GM12878 (cell line): Measurements from ENCODE around the gene RHCE. TPM values are rescaled to one million over a fixed set of nuclear protein-coding genes. Genes with fewer than 3 reads are reported as not detected.
"Not testable (repeated sequence)": the region's sequence is repeated elsewhere in the genome, so short reads cannot be mapped to it uniquely, and the experiment has no call there.

Experiments
- ATAC-seq: fragments of 200-7000 bp; cut with Tn5 transposase; 3 replicates; pipeline ENCODE4 v1.9.1; 2020; ENCODE audit warnings: mild to moderate bottlenecking, moderate library complexity
- BruUV-seq: library from RNA; stranded (reverse); fragments of 400-500 nt; replicated peaks from 2 replicates; lab custom pipeline; 2021; lab: Mats Ljungman, UMichigan
- CTCF ChIA-PET: fragments of 300-600 bp; sonication (Branson Sonifier 250); formaldehyde crosslinking; extraction: SDS; loops from one replicate; lab custom pipeline; 2021; ENCODE audit warnings: inconsistent platforms; lab: Yijun Ruan, JAX
- POLR2A ChIA-PET: fragments of 350-600 bp; formaldehyde crosslinking; extraction: SDS; loops from one replicate; lab custom pipeline; 2021; ENCODE audit warnings: inconsistent platforms; lab: Charles Lee
- RAD21 ChIA-PET: fragments of 300-600 bp; sonication (Branson Sonifier 250); formaldehyde crosslinking; loops from one replicate; lab custom pipeline; 2023; ENCODE audit warnings: antibody characterized with exemption; ENCODE audit not compliant: unreplicated experiment; lab: Charles Lee
- SMC1A ChIA-PET: fragments of 300-600 bp; sonication (Branson Sonifier 250); formaldehyde crosslinking; loops from one replicate; lab custom pipeline; 2023; ENCODE audit not compliant: unreplicated experiment, uncharacterized antibody; lab: Charles Lee
- DNase-seq: peaks from one replicate; pipeline ENCODE4 v3.0.0-alpha.2; 2011; ENCODE audit warnings: low read depth, low spot score
- FAIRE-seq: peaks from 3 replicates; lab custom pipeline; 2011; peaks lifted over from hg19 to GRCh38; lab: Jason Lieb, UNC
- H2AFZ ChIP-seq: 2 replicates; pipeline ENCODE4 v1.6.0; 2011; ENCODE audit warnings: low read depth, low read length, control low read depth; ENCODE audit not compliant: control insufficient read depth
- H3K27ac ChIP-seq: 2 replicates; pipeline ENCODE4 v1.5.1; 2011; ENCODE audit warnings: control low read depth; ENCODE audit not compliant: control insufficient read depth, insufficient read depth
- H3K27me3 ChIP-seq, 2 experiments: replicated peaks in 1 of 2; 2 replicates each; pipeline versions ENCODE4 v1.6.0 to v1.6.1; 2011; ENCODE audit warnings: low read length in 1 of 2; ENCODE audit not compliant: control insufficient read depth in 2 of 2, insufficient read depth in 2 of 2
- H3K36me3 ChIP-seq, 2 experiments: 2 replicates each; pipeline ENCODE4 v1.5.1; 2011; ENCODE audit warnings: low read length in 1 of 2; ENCODE audit not compliant: control insufficient read depth in 2 of 2, insufficient read depth in 2 of 2
- H3K4me1 ChIP-seq: 2 replicates; pipeline ENCODE4 v1.6.1; 2011; ENCODE audit warnings: mild to moderate bottlenecking, low read length, moderate library complexity, mixed read lengths; ENCODE audit not compliant: control insufficient read depth, insufficient read depth
- H3K4me2 ChIP-seq: 2 replicates; pipeline ENCODE4 v1.6.0; 2011; ENCODE audit warnings: control low read depth; ENCODE audit not compliant: control insufficient read depth, insufficient read depth
- H3K4me3 ChIP-seq: fragments of 200-600 bp; sonication (generic); 2 replicates; pipeline ENCODE4 v1.5.1; 2016
- H3K79me2 ChIP-seq: 2 replicates; pipeline ENCODE4 v1.6.0; 2011; ENCODE audit warnings: low read length; ENCODE audit not compliant: control insufficient read depth, insufficient read depth
- H3K9ac ChIP-seq: 2 replicates; pipeline ENCODE4 v1.8.0; 2011; ENCODE audit warnings: low read length, control low read depth, mixed read lengths; ENCODE audit not compliant: control insufficient read depth, insufficient read depth
- H3K9me3 ChIP-seq: replicated peaks from 3 replicates; pipeline ENCODE4 v1.5.1; 2011; ENCODE audit warnings: mild to moderate bottlenecking, low read length; ENCODE audit not compliant: control insufficient read depth, insufficient read depth
- H4K20me1 ChIP-seq: 2 replicates; pipeline ENCODE4 v1.6.0; 2011; ENCODE audit not compliant: control insufficient read depth, insufficient read depth
- WGBS: methylation state at CpG from one replicate; pipeline ENCODE4 v1.1.6; 2016; ENCODE audit warnings: low lambda C conversion rate; ENCODE audit not compliant: insufficient replicate concordance, insufficient coverage; ENCODE audit errors: missing lambda C conversion rate; 5-methylcytosine and 5-hydroxymethylcytosine counted together
- in situ Hi-C: fragments of 300-500 bp; cut with MboI; formaldehyde crosslinking; loops from 9 replicates; pipeline ENCODE4 v1.14.3; 2018; ENCODE audit warnings: mixed read lengths
- intact Hi-C: fragments of 100-400 bp; cut with micrococcal nuclease; formaldehyde crosslinking; loops from one replicate; pipeline ENCODE4 v1.14.2; 2022; ENCODE audit not compliant: unreplicated experiment
- polyA plus RNA-seq, 11 experiments: library from polyadenylated mRNA; depleted of rRNA in 4 of 11; unstranded in 6 of 11; stranded (reverse) in 5 of 11; fragments of >200 nt; fragmentation: Nextera tagmentation in 4 of 11; fragmentation: Illumina TruSeq in 1 of 11; extraction: Ambion mirVana in 4 of 11; extraction: Trizol in 1 of 11; gene quantifications; 1 replicate in 1 of 11; 2 replicates in 10 of 11; pipeline versions ENCODE4 v1.2.1 to v1.2.3, GENCODE V29; 2011 to 2016; ENCODE audit warnings: inconsistent platforms in 2 of 11, missing spikeins in 2 of 11, low read depth in 1 of 11
- total RNA-seq, 4 experiments: library from RNA; depleted of rRNA in 3 of 4; stranded (reverse); fragments of >200 nt in 3 of 4; fragmentation: Illumina TruSeq in 1 of 4; extraction: Trizol in 1 of 4; gene quantifications; 2 replicates each; pipeline versions ENCODE4 v1.2.1 to v1.2.3, GENCODE V29; 2013 to 2021

Gene RHCE
- total and polyA plus RNA-seq, 10 of the 15 experiments (the other 5 are each of a cell fraction or from before 2014, with no cell fraction given) = 0.06 to 0.41 (median 0.22) TPM; not detected in 2

GRCh38 chr1:25383090-25383489 is 37.5 kb downstream of the RHCE start:
- RAD21 ChIA-PET, H3K9me3 ChIP-seq, H3K4me3 ChIP-seq, H3K4me1 ChIP-seq, H3K36me3 ChIP-seq, BruUV-seq, DNase-seq, POLR2A ChIA-PET, ATAC-seq, H4K20me1 ChIP-seq, in situ Hi-C loops, H2AFZ ChIP-seq, H3K79me2 ChIP-seq, CTCF ChIA-PET, SMC1A ChIA-PET, intact Hi-C loops, H3K9ac ChIP-seq, H3K27ac ChIP-seq, FAIRE-seq, H3K4me2 ChIP-seq, H3K27me3 ChIP-seq: not testable (repeated sequence)
- 71% methylated on average over 1 of the region's 1 CpG for WGBS

GRCh38 chr1:25382543-25382942 is 38.1 kb downstream of the RHCE start:
- POLR2A ChIA-PET, H3K9me3 ChIP-seq, H2AFZ ChIP-seq, in situ Hi-C loops, H3K4me2 ChIP-seq, H3K9ac ChIP-seq, H3K36me3 ChIP-seq, H3K27me3 ChIP-seq, H3K27ac ChIP-seq, SMC1A ChIA-PET, DNase-seq, H4K20me1 ChIP-seq, H3K79me2 ChIP-seq, ATAC-seq, FAIRE-seq, BruUV-seq, H3K4me3 ChIP-seq, RAD21 ChIA-PET, H3K4me1 ChIP-seq, intact Hi-C loops, CTCF ChIA-PET: not testable (repeated sequence)
- 0% methylated on average over 1 of the region's 1 CpG for WGBS

- intact Hi-C loops, H2AFZ ChIP-seq, H3K9me3 ChIP-seq, H3K9ac ChIP-seq, H3K27ac ChIP-seq, H3K4me2 ChIP-seq, RAD21 ChIA-PET, H3K36me3 ChIP-seq, H4K20me1 ChIP-seq, POLR2A ChIA-PET, H3K4me3 ChIP-seq, H3K27me3 ChIP-seq, H3K4me1 ChIP-seq, H3K79me2 ChIP-seq, FAIRE-seq, in situ Hi-C loops, BruUV-seq, ATAC-seq, DNase-seq: not testable (repeated sequence)
- 54% methylated on average over 3 of the region's 3 CpGs for WGBS
- CTCF ChIA-PET = interaction anchor here (1.2 kb wide), 1 partner anchor 143 kb away, joined by 3 read pairs; no protein-coding TSS in a partner anchor
- SMC1A ChIA-PET = interaction anchor here (1.6 kb wide), 1 partner anchor 9 kb away, joined by 3 read pairs; no protein-coding TSS in a partner anchor
Measured at GRCh38 chr1:25378367-25378766, 42.3 kb downstream of the RHCE start.

- DNase-seq, H3K9ac ChIP-seq, H3K4me3 ChIP-seq, H2AFZ ChIP-seq, in situ Hi-C loops, RAD21 ChIA-PET, H3K9me3 ChIP-seq, BruUV-seq, ATAC-seq, H3K27ac ChIP-seq, H3K27me3 ChIP-seq, POLR2A ChIA-PET, CTCF ChIA-PET, FAIRE-seq, H4K20me1 ChIP-seq, H3K4me1 ChIP-seq, intact Hi-C loops, H3K4me2 ChIP-seq, H3K79me2 ChIP-seq, H3K36me3 ChIP-seq, SMC1A ChIA-PET: not testable (repeated sequence)
- 77% methylated on average over 7 of the region's 7 CpGs for WGBS
Measured at GRCh38 chr1:25371757-25372156, 48.9 kb downstream of the RHCE start.
